ENCODE measurements around the gene FCAMR. TPM values are rescaled to one million over a fixed set of nuclear protein-coding genes. Genes with fewer than 3 reads are reported as not detected.

FCAMR gene
- total RNA-seq, 1 donor from 2014 or later = not detected

GRCh38 chr1:207007352-207008033 lies 37.2 kb upstream of the FCAMR start:
- TF ChIP-seq EZH2 (IDR thresholded peaks at IDR 0.05; ENCODE audit: insufficient read depth, low read length) (no peak), CTCF (IDR thresholded peaks at IDR 0.05; ENCODE audit: insufficient read depth, low read depth, low read length) (no peak)
- Mint-ChIP-seq H3K27ac (ENCODE audit: unreplicated experiment) (peak overlapping the region; percentile 97), H3K4me3 (ENCODE audit: unreplicated experiment) (peak overlapping the region; percentile 47), H3K4me1 (ENCODE audit: low read depth, unreplicated experiment) (peaks cover 16% of the 10 kb centered on the region), H3K9me3 (ENCODE audit: unreplicated experiment) (peaks cover 13% of the 10 kb centered on the region), H3K36me3 (ENCODE audit: low read depth, unreplicated experiment) (no peaks in the 10 kb centered on the region), H3K27me3 (ENCODE audit: low read depth, unreplicated experiment) (peaks cover 2% of the 10 kb centered on the region)
- Histone ChIP-seq H3K4me3 (ENCODE audit: insufficient read depth, low read depth, low read length) (no peak overlapping the region), H3K27me3 (ENCODE audit: insufficient read depth, low read length) (no peaks in the 10 kb centered on the region), H3K79me2 (ENCODE audit: insufficient read depth, low read length) (no peaks in the 10 kb centered on the region), H4K20me1 (ENCODE audit: insufficient read depth, low read length) (no peaks in the 10 kb centered on the region), H3K9me3 (ENCODE audit: insufficient read depth, low read depth, low read length) (peaks cover 4% of the 10 kb centered on the region), H3K4me1 (ENCODE audit: insufficient read depth, low read length) (peaks cover 9% of the 10 kb centered on the region), H3K27ac (ENCODE audit: low read depth, low read length) (peak overlapping the region; percentile 82), H3K4me2 (ENCODE audit: low read length) (peak overlapping the region; percentile 40), H3K9ac (ENCODE audit: low read length) (peak overlapping the region; percentile 36), H2AFZ (ENCODE audit: low read depth, low read length) (peak overlapping the region; percentile 9), H3K36me3 (ENCODE audit: insufficient read depth, low read length) (no peaks in the 10 kb centered on the region)
- FAIRE-seq = peak; percentile 41
- DNase-seq (ENCODE audit: low read depth) = peak; percentile 99

GRCh38 chr1:207006914-207007313 lies 36.7 kb upstream of the FCAMR start:
- Histone ChIP-seq H2AFZ (ENCODE audit: low read depth, low read length) (peak overlapping the region; percentile 9), H3K36me3 (ENCODE audit: insufficient read depth, low read length) (no peaks in the 10 kb centered on the region), H3K27me3 (ENCODE audit: insufficient read depth, low read length) (no peaks in the 10 kb centered on the region), H3K4me3 (ENCODE audit: insufficient read depth, low read depth, low read length) (no peak overlapping the region), H3K9ac (ENCODE audit: low read length) (peak overlapping the region; percentile 36), H3K9me3 (ENCODE audit: insufficient read depth, low read depth, low read length) (peaks cover 4% of the 10 kb centered on the region), H3K27ac (ENCODE audit: low read depth, low read length) (peak overlapping the region; percentile 82), H3K4me2 (ENCODE audit: low read length) (peak overlapping the region; percentile 40), H3K4me1 (ENCODE audit: insufficient read depth, low read length) (peaks cover 9% of the 10 kb centered on the region), H3K79me2 (ENCODE audit: insufficient read depth, low read length) (no peaks in the 10 kb centered on the region), H4K20me1 (ENCODE audit: insufficient read depth, low read length) (no peaks in the 10 kb centered on the region)
- no peaks in the 10 kb centered on the region for H3K27me3 Mint-ChIP-seq (ENCODE audit: low read depth, unreplicated experiment)
- FAIRE-seq = no peak
- H3K27ac Mint-ChIP-seq (ENCODE audit: unreplicated experiment) = peak overlapping the region; percentile 97
- peaks cover 13% of the 10 kb centered on the region for H3K9me3 Mint-ChIP-seq (ENCODE audit: unreplicated experiment)
- no peak for TF ChIP-seq EZH2 (IDR thresholded peaks at IDR 0.05; ENCODE audit: insufficient read depth, low read length)
- peaks cover 16% of the 10 kb centered on the region for H3K4me1 Mint-ChIP-seq (ENCODE audit: low read depth, unreplicated experiment)
- no peak overlapping the region for H3K4me3 Mint-ChIP-seq (ENCODE audit: unreplicated experiment)
- no peak for DNase-seq (ENCODE audit: low read depth)
- no peaks in the 10 kb centered on the region for H3K36me3 Mint-ChIP-seq (ENCODE audit: low read depth, unreplicated experiment)

- Histone ChIP-seq H3K27ac (ENCODE audit: low read depth, low read length) (no peak overlapping the region), H3K36me3 (ENCODE audit: insufficient read depth, low read length) (no peaks in the 10 kb centered on the region), H4K20me1 (ENCODE audit: insufficient read depth, low read length) (no peaks in the 10 kb centered on the region), H3K9me3 (ENCODE audit: insufficient read depth, low read depth, low read length) (peaks cover 4% of the 10 kb centered on the region), H3K9ac (ENCODE audit: low read length) (no peak overlapping the region), H2AFZ (ENCODE audit: low read depth, low read length) (no peak overlapping the region), H3K4me2 (ENCODE audit: low read length) (no peak overlapping the region), H3K27me3 (ENCODE audit: insufficient read depth, low read length) (no peaks in the 10 kb centered on the region), H3K79me2 (ENCODE audit: insufficient read depth, low read length) (no peaks in the 10 kb centered on the region), H3K4me1 (ENCODE audit: insufficient read depth, low read length) (peaks cover 9% of the 10 kb centered on the region), H3K4me3 (ENCODE audit: insufficient read depth, low read depth, low read length) (no peak overlapping the region)
- H3K9me3 Mint-ChIP-seq (ENCODE audit: unreplicated experiment) = peaks cover 12% of the 10 kb centered on the region
- H3K4me3 Mint-ChIP-seq (ENCODE audit: unreplicated experiment) = no peak overlapping the region
- TF ChIP-seq CTCF (IDR thresholded peaks at IDR 0.05; ENCODE audit: insufficient read depth, low read depth, low read length) (no peak), EZH2 (IDR thresholded peaks at IDR 0.05; ENCODE audit: insufficient read depth, low read length) (no peak)
- DNase-seq (ENCODE audit: low read depth) (no peak), FAIRE-seq (no peak)
- H3K36me3 Mint-ChIP-seq (ENCODE audit: low read depth, unreplicated experiment) = no peaks in the 10 kb centered on the region
- H3K27me3 Mint-ChIP-seq (ENCODE audit: low read depth, unreplicated experiment) = no peaks in the 10 kb centered on the region
- H3K4me1 Mint-ChIP-seq (ENCODE audit: low read depth, unreplicated experiment) = peaks cover 16% of the 10 kb centered on the region
- peak overlapping the region; percentile 79 for H3K27ac Mint-ChIP-seq (ENCODE audit: unreplicated experiment)
Measured at GRCh38 chr1:207006083-207006482, 35.8 kb upstream of the FCAMR start.

All from astrocyte (in vitro differentiated cells and primary cell).